Endothelial cell of umbilical vein (primary cell): ENCODE measurements around the gene ASB8. TPM values are rescaled to one million over a fixed set of nuclear protein-coding genes. Genes with fewer than 3 reads are reported as not detected.

Source experiments
- BruUV-seq: library from RNA; stranded (reverse); fragments of 400-500 nt; replicated peaks from 2 replicates; lab custom pipeline; 2021; lab: Mats Ljungman, UMichigan
- CTCF ChIA-PET: fragments of 300-600, 350-600 bp; sonication (Branson Sonifier 250); formaldehyde crosslinking; loops from one replicate; lab custom pipeline; 2021; ENCODE audit warnings: antibody characterized with exemption, inconsistent platforms; lab: Charles Lee
- POLR2A ChIA-PET: fragments of 300-600, 350-600 bp; sonication (Branson Sonifier 250); formaldehyde crosslinking; loops from one replicate; lab custom pipeline; 2021; ENCODE audit warnings: antibody characterized with exemption, inconsistent platforms; lab: Charles Lee
- DNase-seq: peaks from one replicate; pipeline ENCODE4 v3.0.0-alpha.2; 2011; ENCODE audit warnings: low read depth, low spot score
- FAIRE-seq: peaks from 2 replicates; lab custom pipeline; 2011; peaks lifted over from hg19 to GRCh38; lab: Jason Lieb, UNC
- H2AFZ ChIP-seq: 2 replicates; pipeline ENCODE4 v1.6.0; 2012; ENCODE audit warnings: low read depth, low read length, control low read depth, inconsistent platforms
- H3K27ac ChIP-seq: 2 replicates; pipeline ENCODE4 v1.5.1; 2011; ENCODE audit warnings: low read depth, mild to moderate bottlenecking, control low read depth, low read length, moderate library complexity; ENCODE audit not compliant: insufficient read depth
- H3K27me3 ChIP-seq, 2 experiments: 2 replicates each; pipeline versions ENCODE4 v1.6.0 to v1.6.1; 2011; ENCODE audit warnings: low read length in 2 of 2, mixed read lengths in 1 of 2; ENCODE audit not compliant: control insufficient read depth in 2 of 2, insufficient read depth in 2 of 2
- H3K36me3 ChIP-seq, 2 experiments: 2 replicates in 1 of 2; 3 replicates in 1 of 2; pipeline ENCODE4 v1.5.1; 2011; ENCODE audit warnings: low read length in 2 of 2, mild to moderate bottlenecking in 1 of 2, moderate library complexity in 1 of 2; ENCODE audit not compliant: control insufficient read depth in 2 of 2, insufficient read depth in 2 of 2; ENCODE audit errors: extremely low read depth in 1 of 2
- H3K4me1 ChIP-seq: 3 replicates; pipeline ENCODE4 v1.5.1; 2011; ENCODE audit warnings: mild to moderate bottlenecking, low read length; ENCODE audit not compliant: control insufficient read depth, insufficient read depth; ENCODE audit errors: extremely low read depth
- H3K4me2 ChIP-seq: 2 replicates; pipeline ENCODE4 v1.6.1; 2011; ENCODE audit warnings: low read length, control low read depth, mixed read lengths; ENCODE audit not compliant: insufficient read depth
- H3K4me3 ChIP-seq, 3 experiments: fragments of 200-600 bp in 1 of 3; sonication (generic), shearing (Covaris generic) in 1 of 3; replicated peaks in 1 of 3; 2 replicates each; pipeline ENCODE4 v1.5.1; 2011 to 2016; ENCODE audit warnings: control low read depth in 3 of 3, low read length in 3 of 3, mild to moderate bottlenecking in 2 of 3, inconsistent platforms in 1 of 3, low read depth in 1 of 3, moderate library complexity in 1 of 3; ENCODE audit not compliant: insufficient read depth in 1 of 3
- H3K79me2 ChIP-seq: 2 replicates; pipeline ENCODE4 v1.6.0; 2012; ENCODE audit warnings: low read length, inconsistent platforms; ENCODE audit not compliant: control insufficient read depth, insufficient read depth
- H3K9ac ChIP-seq: replicated peaks from 2 replicates; pipeline ENCODE3; 2011; ENCODE audit warnings: low read length, control low read depth; ENCODE audit not compliant: insufficient read depth; ENCODE audit errors: extremely low read depth
- H3K9me1 ChIP-seq: replicated peaks from 3 replicates; pipeline ENCODE4 v1.6.0; 2011; ENCODE audit warnings: mild to moderate bottlenecking, low read length; ENCODE audit not compliant: control insufficient read depth, insufficient read depth; ENCODE audit errors: extremely low read depth
- H3K9me3 ChIP-seq: replicated peaks from 2 replicates; pipeline ENCODE4 v1.5.1; 2012; ENCODE audit warnings: low read length, inconsistent platforms; ENCODE audit not compliant: control insufficient read depth, insufficient read depth
- H4K20me1 ChIP-seq: replicated peaks from 2 replicates; pipeline ENCODE3; 2011; ENCODE audit warnings: mild to moderate bottlenecking, low read length; ENCODE audit not compliant: control insufficient read depth, insufficient read depth; ENCODE audit errors: extremely low read depth
- CTCF ChIP-seq, 2 donors: IDR thresholded peaks; 1 replicate in 1 of 2; 2 replicates in 1 of 2; pipeline ENCODE4 v1.5.1; 2011; ENCODE audit warnings: low read length in 2 of 2, mild to moderate bottlenecking in 2 of 2, moderate library complexity in 2 of 2, control low read depth in 1 of 2, inconsistent platforms in 1 of 2, low read depth in 1 of 2; ENCODE audit not compliant: insufficient read depth in 1 of 2; ENCODE audit errors: extremely low read depth in 1 of 2
- EZH2 ChIP-seq: IDR thresholded peaks from 2 replicates; pipeline ENCODE4 v1.6.1; 2012; ENCODE audit warnings: borderline replicate concordance, low read depth, mild to moderate bottlenecking, moderate library complexity, low read length, inconsistent platforms; ENCODE audit not compliant: severe bottlenecking
- FOS ChIP-seq: IDR thresholded peaks from 2 replicates; pipeline ENCODE4 v1.6.1; 2011; ENCODE audit warnings: mild to moderate bottlenecking, low read length, moderate library complexity, borderline replicate concordance; ENCODE audit not compliant: insufficient read depth
- GATA2 ChIP-seq: IDR thresholded peaks from 2 replicates; pipeline ENCODE4 v1.7.0; 2011; ENCODE audit warnings: low read depth, mild to moderate bottlenecking, moderate library complexity, mixed read lengths, low read length; ENCODE audit not compliant: insufficient read length, insufficient read depth
- JUN ChIP-seq: IDR thresholded peaks from 2 replicates; pipeline ENCODE4 v1.6.1; 2011; ENCODE audit warnings: borderline replicate concordance, low read depth; ENCODE audit not compliant: insufficient read length, insufficient read depth
- MAX ChIP-seq: IDR thresholded peaks from 2 replicates; pipeline ENCODE4 v1.6.1; 2011; ENCODE audit not compliant: insufficient read depth, insufficient read length
- MYC ChIP-seq: IDR thresholded peaks from one replicate; pipeline ENCODE4 v1.6.1; 2011; ENCODE audit warnings: mild to moderate bottlenecking, low read depth, low read length
- POLR2A ChIP-seq: IDR thresholded peaks from 2 replicates; pipeline ENCODE4 v1.6.1; 2012; ENCODE audit warnings: low read depth, mild to moderate bottlenecking, control low read depth, low read length
- dilution Hi-C: fragments of 300-500 bp; cut with MboI; formaldehyde crosslinking; loops from one replicate; pipeline ENCODE4 v1.15.0; 2019; ENCODE audit warnings: low sequenced_read_pairs; ENCODE audit not compliant: extremely low pct_ligation_motif_present
- intact Hi-C: fragments of 100-400 bp; cut with micrococcal nuclease; formaldehyde crosslinking; loops from one replicate; pipeline ENCODE4 v1.10.0; 2022
- polyA plus RNA-seq, 4 experiments: library from polyadenylated mRNA; depleted of rRNA in 3 of 4; stranded (reverse) in 3 of 4; unstranded in 1 of 4; fragments of >200 nt; gene quantifications; 2 replicates each; pipeline versions ENCODE4 v1.2.1 to v1.2.3, GENCODE V29; 2011 to 2012; ENCODE audit warnings: missing spikeins in 1 of 4
- total RNA-seq: library from RNA; stranded (reverse); gene quantifications from 2 replicates; pipeline ENCODE4 v1.2.3, GENCODE V29; 2021

The ASB8 gene
- total and polyA plus RNA-seq, 2 donors (not counting 3 experiments of a cell fraction or from before 2014, with no cell fraction given): 14.9 to 29.7 TPM

- Histone ChIP-seq H3K4me2 (peak within 1 kb of the TSS; percentile 72), H3K27me3 (peaks cover 45 to 57% of the 10 kb centered on the region in 2 experiments), H3K79me2 (no peaks in the 10 kb centered on the region), H3K9me1 (no peaks in the 10 kb centered on the region), H3K27ac (no peak within 1 kb of the TSS), H3K9me3 (no peaks in the 10 kb centered on the region), H3K36me3 (no peaks in the 10 kb centered on the region), H4K20me1 (no peaks in the 10 kb centered on the region), H2AFZ (peak within 1 kb of the TSS; percentile 64), H3K4me1 (no peaks in the 10 kb centered on the region), H3K4me3 (peak within 1 kb of the TSS; percentile 1 to 57 (median 48)), H3K9ac (peak within 1 kb of the TSS; percentile 5)
- intact Hi-C loops: loop anchor here (1.0 to 5.0 kb wide), 2 partner anchors 15 to 269 kb away; no protein-coding TSS in a partner anchor
- FAIRE-seq (peak; percentile 92), DNase-seq (peak; percentile 82)
- ChIA-PET POLR2A (no interaction called here), CTCF (interaction anchor here (0.9 to 1.6 kb wide), 8 partner anchors 12 to 435 kb away, joined by 3 to 18 read pairs (median 6); partner anchors contain the start of genes ASB8 and TMEM106C)
- dilution Hi-C loops: no loop called here
- no TSS peak for BruUV-seq
- TF ChIP-seq POLR2A (no peak), FOS (no peak), EZH2 (no peak), GATA2 (no peak), JUN (no peak), MAX (no peak), CTCF (IDR thresholded peaks at IDR 0.05; ENCODE audit: extremely low read depth in 1 of 2, insufficient read depth in 1 of 2, low read depth in 1 of 2, low read length in 2 of 2) (peak; percentile 28 to 67), MYC (no peak)
These were observed 26.0 kb upstream of the ASB8 start, which contains the start of gene CCDC184 for GRCh38 chr12:48183091-48183875. CCDC184 (plus strand) TSS chr12:48183644; CDS start chr12:48184123, 479 bp downstream.
